ENCODE data around the gene NTM. TPM values are rescaled to one million over a fixed set of nuclear protein-coding genes. Genes with fewer than 3 reads are reported as not detected.

The NTM gene
- total and polyA plus RNA-seq, 8 donors, result 0.04 to 4.4 (median 0.50) TPM

- intact Hi-C loops (cut with DNase I), result no loop called here
- no peaks in the 10 kb centered on the region for H3K36me3 ChIP-seq
- no peak for DNase-seq
- H3K4me3 ChIP-seq, result no peak overlapping the region
- no peak overlapping the region for H3K27ac ChIP-seq
- no peak for TF ChIP-seq CTCF (IDR thresholded peaks at IDR 0.05)
- FAIRE-seq, result no peak
- H3K9me3 ChIP-seq, result no peaks in the 10 kb centered on the region
- H3K27me3 ChIP-seq, result peaks cover 0 to 8% (median 0%) of the 10 kb centered on the region in 4 donors
- ATAC-seq, result no peak
- no peaks in the 10 kb centered on the region for H3K4me1 ChIP-seq
- WGBS, 2 donors, result 70 to 75% methylated on average over 6 of the region's 6 CpGs
Observed at GRCh38 chr11:131581046-131581445, 210.6 kb downstream of the NTM start.

GRCh38 chr11:131582021-131582525 is 211.7 kb downstream of the NTM start:
- intact Hi-C loops (cut with DNase I), result no loop called here
- no peak overlapping the region for H3K4me3 ChIP-seq
- H3K4me1 ChIP-seq, result no peaks in the 10 kb centered on the region
- no peak for FAIRE-seq
- no peak for DNase-seq
- H3K27me3 ChIP-seq, result peaks cover 0 to 8% (median 0%) of the 10 kb centered on the region in 4 donors
- no peaks in the 10 kb centered on the region for H3K9me3 ChIP-seq
- ATAC-seq, result no peak
- no peaks in the 10 kb centered on the region for H3K36me3 ChIP-seq
- TF ChIP-seq CTCF (IDR thresholded peaks at IDR 0.05), result no peak
- no peak overlapping the region for H3K27ac ChIP-seq
- 61 to 62% methylated on average over 12 of the region's 12 CpGs for WGBS, 2 donors

- DNase-seq (no peak), ATAC-seq (no peak)
- 35 to 37% methylated on average over 5 of the region's 5 CpGs for WGBS, 2 donors
Observed at GRCh38 chr11:131583421-131583820, 213.0 kb downstream of the NTM start.

GRCh38 chr11:131583938-131584337 is 213.5 kb downstream of the NTM start:
- FAIRE-seq (no peak), ATAC-seq (no peak), DNase-seq (no peak)
- intact Hi-C loops (cut with DNase I), result no loop called here
- WGBS, 2 donors, result 58 to 81% methylated on average over 6 of the region's 6 CpGs
- Histone ChIP-seq H3K9me3 (no peaks in the 10 kb centered on the region), H3K27ac (no peak overlapping the region), H3K36me3 (no peaks in the 10 kb centered on the region), H3K4me1 (no peaks in the 10 kb centered on the region), H3K27me3 (peaks cover 0 to 5% (median 0%) of the 10 kb centered on the region in 4 donors), H3K4me3 (no peak overlapping the region)
- TF ChIP-seq CTCF (IDR thresholded peaks at IDR 0.05), result no peak

More at GRCh38 chr11:131583421-131583820, 213.0 kb downstream of the NTM start:
- Histone ChIP-seq H3K36me3 (no peaks in the 10 kb centered on the region), H3K27ac (no peak overlapping the region), H3K4me3 (no peak overlapping the region), H3K9me3 (no peaks in the 10 kb centered on the region), H3K27me3 (peaks cover 0 to 5% (median 0%) of the 10 kb centered on the region in 4 donors), H3K4me1 (no peaks in the 10 kb centered on the region)
- TF ChIP-seq CTCF (IDR thresholded peaks at IDR 0.05), result no peak
- no peak for FAIRE-seq
- intact Hi-C loops (cut with DNase I), result no loop called here

GRCh38 chr11:131584785-131585592 is 214.6 kb downstream of the NTM start:
- no peak for TF ChIP-seq CTCF (IDR thresholded peaks at IDR 0.05)
- ATAC-seq (no peak), DNase-seq (no peak), FAIRE-seq (no peak)
- Histone ChIP-seq H3K27ac (no peak overlapping the region), H3K4me1 (no peaks in the 10 kb centered on the region), H3K27me3 (peaks cover 0 to 5% (median 0%) of the 10 kb centered on the region in 4 donors), H3K9me3 (no peaks in the 10 kb centered on the region), H3K4me3 (no peak overlapping the region), H3K36me3 (no peaks in the 10 kb centered on the region)
- WGBS, 2 donors, result 53 to 69% methylated on average over 24 of the region's 24 CpGs
- intact Hi-C loops (cut with DNase I), result no loop called here
